GM12878 (cell line): ENCODE results near the gene DCAF15. TPM values are rescaled to one million over a fixed set of nuclear protein-coding genes. Genes with fewer than 3 reads are reported as not detected.

Source experiments
- ATAC-seq: fragments of 200-7000 bp; cut with Tn5 transposase; 3 replicates; pipeline ENCODE4 v1.9.1; 2020; ENCODE audit warnings: mild to moderate bottlenecking, moderate library complexity
- BruUV-seq: library from RNA; stranded (reverse); fragments of 400-500 nt; replicated peaks from 2 replicates; lab custom pipeline; 2021; lab: Mats Ljungman, UMichigan
- CTCF ChIA-PET: fragments of 300-600 bp; sonication (Branson Sonifier 250); formaldehyde crosslinking; extraction: SDS; loops from one replicate; lab custom pipeline; 2021; ENCODE audit warnings: inconsistent platforms; lab: Yijun Ruan, JAX
- POLR2A ChIA-PET: fragments of 350-600 bp; formaldehyde crosslinking; extraction: SDS; loops from one replicate; lab custom pipeline; 2021; ENCODE audit warnings: inconsistent platforms; lab: Charles Lee
- RAD21 ChIA-PET: fragments of 300-600 bp; sonication (Branson Sonifier 250); formaldehyde crosslinking; loops from one replicate; lab custom pipeline; 2023; ENCODE audit warnings: antibody characterized with exemption; ENCODE audit not compliant: unreplicated experiment; lab: Charles Lee
- SMC1A ChIA-PET: fragments of 300-600 bp; sonication (Branson Sonifier 250); formaldehyde crosslinking; loops from one replicate; lab custom pipeline; 2023; ENCODE audit not compliant: unreplicated experiment, uncharacterized antibody; lab: Charles Lee
- DNase-seq: peaks from one replicate; pipeline ENCODE4 v3.0.0-alpha.2; 2011; ENCODE audit warnings: low read depth, low spot score
- FAIRE-seq: peaks from 3 replicates; lab custom pipeline; 2011; peaks lifted over from hg19 to GRCh38; lab: Jason Lieb, UNC
- H2AFZ ChIP-seq: 2 replicates; pipeline ENCODE4 v1.6.0; 2011; ENCODE audit warnings: low read depth, low read length, control low read depth; ENCODE audit not compliant: control insufficient read depth
- H3K27ac ChIP-seq: 2 replicates; pipeline ENCODE4 v1.5.1; 2011; ENCODE audit warnings: control low read depth; ENCODE audit not compliant: control insufficient read depth, insufficient read depth
- H3K27me3 ChIP-seq, 2 experiments: replicated peaks in 1 of 2; 2 replicates each; pipeline versions ENCODE4 v1.6.0 to v1.6.1; 2011; ENCODE audit warnings: low read length in 1 of 2; ENCODE audit not compliant: control insufficient read depth in 2 of 2, insufficient read depth in 2 of 2
- H3K36me3 ChIP-seq, 2 experiments: 2 replicates each; pipeline ENCODE4 v1.5.1; 2011; ENCODE audit warnings: low read length in 1 of 2; ENCODE audit not compliant: control insufficient read depth in 2 of 2, insufficient read depth in 2 of 2
- H3K4me1 ChIP-seq: 2 replicates; pipeline ENCODE4 v1.6.1; 2011; ENCODE audit warnings: mild to moderate bottlenecking, low read length, moderate library complexity, mixed read lengths; ENCODE audit not compliant: control insufficient read depth, insufficient read depth
- H3K4me2 ChIP-seq: 2 replicates; pipeline ENCODE4 v1.6.0; 2011; ENCODE audit warnings: control low read depth; ENCODE audit not compliant: control insufficient read depth, insufficient read depth
- H3K4me3 ChIP-seq: fragments of 200-600 bp; sonication (generic); 2 replicates; pipeline ENCODE4 v1.5.1; 2016
- H3K79me2 ChIP-seq: 2 replicates; pipeline ENCODE4 v1.6.0; 2011; ENCODE audit warnings: low read length; ENCODE audit not compliant: control insufficient read depth, insufficient read depth
- H3K9ac ChIP-seq: 2 replicates; pipeline ENCODE4 v1.8.0; 2011; ENCODE audit warnings: low read length, control low read depth, mixed read lengths; ENCODE audit not compliant: control insufficient read depth, insufficient read depth
- H3K9me3 ChIP-seq: replicated peaks from 3 replicates; pipeline ENCODE4 v1.5.1; 2011; ENCODE audit warnings: mild to moderate bottlenecking, low read length; ENCODE audit not compliant: control insufficient read depth, insufficient read depth
- H4K20me1 ChIP-seq: 2 replicates; pipeline ENCODE4 v1.6.0; 2011; ENCODE audit not compliant: control insufficient read depth, insufficient read depth
- ATF2 ChIP-seq: IDR thresholded peaks from 2 replicates; pipeline ENCODE4 v1.6.1; 2012; ENCODE audit warnings: low read length, inconsistent platforms
- CUX1 ChIP-seq: IDR thresholded peaks from 2 replicates; pipeline ENCODE4 v1.6.1; 2012; ENCODE audit warnings: improper control_type of control experiment, low read depth, low read length; ENCODE audit not compliant: insufficient replicate concordance
- E4F1 ChIP-seq: fragments of 450-650 bp; IDR thresholded peaks from 2 replicates; pipeline ENCODE4 v1.6.1; 2018; ENCODE audit warnings: borderline replicate concordance, mild to moderate bottlenecking; ENCODE audit not compliant: partially characterized antibody
- MTA3 ChIP-seq: IDR thresholded peaks from 2 replicates; pipeline ENCODE4 v1.6.1; 2012; ENCODE audit warnings: low read length, inconsistent platforms, borderline replicate concordance
- MXI1 ChIP-seq: fragments of 150-350 bp; IDR thresholded peaks from 2 replicates; pipeline ENCODE4 v1.6.1; 2011; ENCODE audit warnings: low read depth, mild to moderate bottlenecking, inconsistent platforms, low read length, improper control_type of control experiment
- POLR2A ChIP-seq: IDR thresholded peaks from 2 replicates; pipeline ENCODE4 v1.6.1; 2011; ENCODE audit warnings: low read depth, mild to moderate bottlenecking, low read length
- RB1 ChIP-seq: fragments of 450-650 bp; formaldehyde crosslinking; IDR thresholded peaks from 2 replicates; pipeline ENCODE4 v1.6.1; 2017; ENCODE audit warnings: mild to moderate bottlenecking, borderline replicate concordance
- TCF7 ChIP-seq: IDR thresholded peaks from 2 replicates; pipeline ENCODE4 v1.6.1; 2014; ENCODE audit warnings: antibody characterized with exemption, borderline replicate concordance
- YY1 ChIP-seq: IDR thresholded peaks from 2 replicates; pipeline ENCODE4 v1.6.1; 2011; ENCODE audit warnings: low read depth, mild to moderate bottlenecking, low read length
- ZBTB11 ChIP-seq: fragments of 450-650 bp; formaldehyde crosslinking; IDR thresholded peaks from 2 replicates; pipeline ENCODE4 v1.5.0; 2022; ENCODE audit warnings: mild to moderate bottlenecking, missing genetic modification characterization
- ZNF217 ChIP-seq: fragments of 450-650 bp; IDR thresholded peaks from 2 replicates; pipeline ENCODE4 v1.6.1; 2017; ENCODE audit warnings: antibody characterized with exemption, mild to moderate bottlenecking
- ZNF384 ChIP-seq: IDR thresholded peaks from 2 replicates; pipeline ENCODE4 v1.6.1; 2012; ENCODE audit warnings: low read depth, mild to moderate bottlenecking, low read length, improper control_type of control experiment, borderline replicate concordance
- WGBS: methylation state at CpG from one replicate; pipeline ENCODE4 v1.1.6; 2016; ENCODE audit warnings: low lambda C conversion rate; ENCODE audit not compliant: insufficient replicate concordance, insufficient coverage; ENCODE audit errors: missing lambda C conversion rate; 5-methylcytosine and 5-hydroxymethylcytosine counted together
- in situ Hi-C: fragments of 300-500 bp; cut with MboI; formaldehyde crosslinking; loops from 9 replicates; pipeline ENCODE4 v1.14.3; 2018; ENCODE audit warnings: mixed read lengths
- intact Hi-C: fragments of 100-400 bp; cut with micrococcal nuclease; formaldehyde crosslinking; loops from one replicate; pipeline ENCODE4 v1.14.2; 2022; ENCODE audit not compliant: unreplicated experiment
- polyA plus RNA-seq, 11 experiments: library from polyadenylated mRNA; depleted of rRNA in 4 of 11; unstranded in 6 of 11; stranded (reverse) in 5 of 11; fragments of >200 nt; fragmentation: Nextera tagmentation in 4 of 11; fragmentation: Illumina TruSeq in 1 of 11; extraction: Ambion mirVana in 4 of 11; extraction: Trizol in 1 of 11; gene quantifications; 1 replicate in 1 of 11; 2 replicates in 10 of 11; pipeline versions ENCODE4 v1.2.1 to v1.2.3, GENCODE V29; 2011 to 2016; ENCODE audit warnings: inconsistent platforms in 2 of 11, missing spikeins in 2 of 11, low read depth in 1 of 11
- total RNA-seq, 4 experiments: library from RNA; depleted of rRNA in 3 of 4; stranded (reverse); fragments of >200 nt in 3 of 4; fragmentation: Illumina TruSeq in 1 of 4; extraction: Trizol in 1 of 4; gene quantifications; 2 replicates each; pipeline versions ENCODE4 v1.2.1 to v1.2.3, GENCODE V29; 2013 to 2021

DCAF15 gene
- total and polyA plus RNA-seq, 10 of the 15 experiments (the other 5 are each of a cell fraction or from before 2014, with no cell fraction given) = 0.16 to 63.4 (median 26.6) TPM

GRCh38 chr19:13979244-13979615 lies 26.9 kb downstream of the DCAF15 start:
- DNase-seq (no peak), FAIRE-seq (no peak), ATAC-seq (no peak)
- Histone ChIP-seq H3K36me3 (no peaks in the 10 kb centered on the region; a peak in 1 of 4 replicates), H4K20me1 (no peaks in the 10 kb centered on the region), H3K79me2 (no peaks in the 10 kb centered on the region), H3K4me1 (no peaks in the 10 kb centered on the region), H3K9ac (no peak overlapping the region), H3K4me3 (no peak overlapping the region), H3K27ac (no peak overlapping the region), H3K27me3 (no peaks in the 10 kb centered on the region), H3K9me3 (no peaks in the 10 kb centered on the region), H3K4me2 (no peak overlapping the region; the same call in 1 of the 2 replicates), H2AFZ (no peak overlapping the region)
- ChIA-PET CTCF (interaction anchor here (1.1 kb wide), 1 partner anchor 69 kb away, joined by 3 read pairs; no protein-coding TSS in a partner anchor), RAD21 (no interaction called here), POLR2A (no interaction called here), SMC1A (no interaction called here)
- BruUV-seq = no TSS peak
- in situ Hi-C loops (no loop called here), intact Hi-C loops (no loop called here)
- 32% methylated on average over 12 of the region's 12 CpGs for WGBS
- no peak for TF ChIP-seq ZBTB11 (CRISPR knock-in tag)
- no peak for TF ChIP-seq ATF2
- TF ChIP-seq MTA3 = no peak
- no peak for TF ChIP-seq TCF7
- TF ChIP-seq ZNF217 = no peak
- TF ChIP-seq E4F1 = no peak
- no peak for TF ChIP-seq CUX1
- TF ChIP-seq YY1 = no peak
- no peak for TF ChIP-seq POLR2A
- no peak for TF ChIP-seq MXI1
- TF ChIP-seq RB1 = no peak
- TF ChIP-seq ZNF384 = no peak
